Measurements from ENCODE around the gene SLC37A2.

DNA sequence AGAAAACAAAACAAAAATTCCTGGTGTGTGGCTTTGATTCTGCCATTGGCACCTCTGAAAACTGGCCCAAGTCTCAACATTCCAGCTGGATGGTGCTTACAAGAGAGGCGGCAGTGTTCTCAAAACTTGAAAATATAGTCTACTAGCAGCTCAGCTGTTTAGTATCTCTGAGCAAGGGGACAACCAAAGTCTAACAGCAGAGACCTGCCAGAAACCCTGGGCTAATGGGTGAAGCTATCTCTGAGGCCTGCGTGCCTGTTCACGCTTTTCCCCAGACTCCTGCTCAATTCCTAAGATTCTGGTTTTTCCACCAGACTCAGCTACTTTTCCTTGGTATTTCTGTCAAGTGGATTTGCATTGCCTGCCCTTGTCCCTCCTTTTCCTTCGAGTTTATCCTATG lies 30.4 kb downstream of the SLC37A2 start:
- TF ChIP-seq, protein P1, sequence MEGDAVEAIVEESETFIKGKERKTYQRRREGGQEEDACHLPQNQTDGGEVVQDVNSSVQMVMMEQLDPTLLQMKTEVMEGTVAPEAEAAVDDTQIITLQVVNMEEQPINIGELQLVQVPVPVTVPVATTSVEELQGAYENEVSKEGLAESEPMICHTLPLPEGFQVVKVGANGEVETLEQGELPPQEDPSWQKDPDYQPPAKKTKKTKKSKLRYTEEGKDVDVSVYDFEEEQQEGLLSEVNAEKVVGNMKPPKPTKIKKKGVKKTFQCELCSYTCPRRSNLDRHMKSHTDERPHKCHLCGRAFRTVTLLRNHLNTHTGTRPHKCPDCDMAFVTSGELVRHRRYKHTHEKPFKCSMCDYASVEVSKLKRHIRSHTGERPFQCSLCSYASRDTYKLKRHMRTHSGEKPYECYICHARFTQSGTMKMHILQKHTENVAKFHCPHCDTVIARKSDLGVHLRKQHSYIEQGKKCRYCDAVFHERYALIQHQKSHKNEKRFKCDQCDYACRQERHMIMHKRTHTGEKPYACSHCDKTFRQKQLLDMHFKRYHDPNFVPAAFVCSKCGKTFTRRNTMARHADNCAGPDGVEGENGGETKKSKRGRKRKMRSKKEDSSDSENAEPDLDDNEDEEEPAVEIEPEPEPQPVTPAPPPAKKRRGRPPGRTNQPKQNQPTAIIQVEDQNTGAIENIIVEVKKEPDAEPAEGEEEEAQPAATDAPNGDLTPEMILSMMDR (IDR thresholded peaks at IDR 0.05) = no peak
- TF ChIP-seq ZFX (IDR thresholded peaks at IDR 0.05; ENCODE audit: borderline replicate concordance) = no peak

All from 22Rv1 (cell line).